Measurements from ENCODE around the gene MPG. TPM values are rescaled to one million over a fixed set of nuclear protein-coding genes. Genes with fewer than 3 reads are reported as not detected.
A peak's percentile ranks its signal among the peaks of the same experiment; 100 is the strongest.

The MPG gene
- total RNA-seq, 1 experiment from 2014 or later = 60.0 TPM

GRCh38 chr16:66309-67182 lies 11.5 kb upstream of the MPG start:
- ATAC-seq = peak; percentile 38
- TF ChIP-seq PRRX2 (CRISPR knock-in tag; IDR thresholded peaks at IDR 0.05) (no peak), ERG (CRISPR knock-in tag; IDR thresholded peaks at IDR 0.05) (no peak), ZNF263 (CRISPR knock-in tag; IDR thresholded peaks at IDR 0.05; ENCODE audit: low read depth) (no peak), SP1 (CRISPR knock-in tag; conservative IDR thresholded peaks at IDR 0.05) (no peak), USF2 (CRISPR knock-in tag; IDR thresholded peaks at IDR 0.05) (no peak), TEAD1 (CRISPR knock-in tag; IDR thresholded peaks at IDR 0.05) (no peak), OVOL2 (CRISPR knock-in tag; IDR thresholded peaks at IDR 0.05; ENCODE audit: borderline replicate concordance) (no peak), ZNF219 (CRISPR knock-in tag; IDR thresholded peaks at IDR 0.05; ENCODE audit: borderline replicate concordance) (no peak), ZSCAN18 (CRISPR knock-in tag; IDR thresholded peaks at IDR 0.05) (no peak), SMAD4 (CRISPR knock-in tag; IDR thresholded peaks at IDR 0.05) (no peak), ZBTB43 (CRISPR knock-in tag; IDR thresholded peaks at IDR 0.05) (no peak), FOXJ3 (CRISPR knock-in tag; IDR thresholded peaks at IDR 0.05; ENCODE audit: borderline replicate concordance) (no peak), AR (CRISPR knock-in tag; IDR thresholded peaks at IDR 0.05) (no peak), CTCF (IDR thresholded peaks at IDR 0.05) (no peak)

More at GRCh38 chr16:66309-67182, 11.5 kb upstream of the MPG start:
- Mint-ChIP-seq H3K27me3 (ENCODE audit: low read depth) (no peaks in the 10 kb centered on the region), H3K9me3 (no peaks in the 10 kb centered on the region), H3K4me3 (no peak overlapping the region), H3K36me3 (peaks cover 6% of the 10 kb centered on the region), H3K27ac (no peak overlapping the region), H3K4me1 (peaks cover 23% of the 10 kb centered on the region)
- ChIA-PET POLR2A (interaction anchor here (1.0 to 1.7 kb wide), 4 partner anchors 13 to 30 kb away, joined by 3 to 12 read pairs (median 4); partner anchors contain the start of genes POLR3K and SNRNP25), CTCF (interaction anchor here (0.6 to 16.9 kb wide), 28 partner anchors 8 to 313 kb away, joined by 3 to 493 read pairs (median 8); partner anchors contain the start of genes AXIN1, FAM234A, HBQ1 and MPG)
- DNase-seq (ENCODE audit: low spot score) = no peak

Measured in WTC11 (cell line).